ENCODE data around the gene AMY1B. TPM values are rescaled to one million over a fixed set of nuclear protein-coding genes. Genes with fewer than 3 reads are reported as not detected.
"Not testable (repeated sequence)": the region's sequence is repeated elsewhere in the genome, so short reads cannot be mapped to it uniquely, and the experiment has no call there.

AMY1B gene
- total RNA-seq, 1 experiment from 2014 or later: not detected

- DNase-seq; H3K9me3 Mint-ChIP-seq (ENCODE audit: unreplicated experiment); H3K4me1 ChIP-seq; POLR2A ChIA-PET; H3K4me3 Mint-ChIP-seq (ENCODE audit: unreplicated experiment); H3K36me3 ChIP-seq (ENCODE audit: control insufficient read depth, insufficient read depth, low read length); CTCF ChIA-PET; H3K4me1 Mint-ChIP-seq (ENCODE audit: low read depth, unreplicated experiment); H3K27me3 Mint-ChIP-seq (ENCODE audit: insufficient read depth, unreplicated experiment); H3K27me3 ChIP-seq (replicated peaks; ENCODE audit: control insufficient read depth, insufficient read depth, low read length); BruUV-seq (replicated peaks); H3K27ac Mint-ChIP-seq (ENCODE audit: unreplicated experiment); H3K9me3 ChIP-seq; H3K36me3 Mint-ChIP-seq (ENCODE audit: insufficient read depth, unreplicated experiment); H3K4me3 ChIP-seq (ENCODE audit: low read depth, low read length); intact Hi-C loops (cut with micrococcal nuclease; ENCODE audit: unreplicated experiment): not testable (repeated sequence)
These were observed 41.9 kb downstream of the AMY1B start for GRCh38 chr1:103654133-103654532.

- H3K36me3 ChIP-seq (ENCODE audit: control insufficient read depth, insufficient read depth, low read length); H3K9me3 Mint-ChIP-seq (ENCODE audit: unreplicated experiment); H3K4me3 ChIP-seq (ENCODE audit: low read depth, low read length); intact Hi-C loops (cut with micrococcal nuclease; ENCODE audit: unreplicated experiment); H3K4me1 ChIP-seq; H3K4me1 Mint-ChIP-seq (ENCODE audit: low read depth, unreplicated experiment); H3K4me3 Mint-ChIP-seq (ENCODE audit: unreplicated experiment); BruUV-seq (replicated peaks); CTCF ChIA-PET; H3K9me3 ChIP-seq; H3K27me3 ChIP-seq (replicated peaks; ENCODE audit: control insufficient read depth, insufficient read depth, low read length); H3K36me3 Mint-ChIP-seq (ENCODE audit: insufficient read depth, unreplicated experiment); POLR2A ChIA-PET; DNase-seq; H3K27ac Mint-ChIP-seq (ENCODE audit: unreplicated experiment); H3K27me3 Mint-ChIP-seq (ENCODE audit: insufficient read depth, unreplicated experiment): not testable (repeated sequence)
These were observed 45.1 kb downstream of the AMY1B start for GRCh38 chr1:103650889-103651288.

DNA sequence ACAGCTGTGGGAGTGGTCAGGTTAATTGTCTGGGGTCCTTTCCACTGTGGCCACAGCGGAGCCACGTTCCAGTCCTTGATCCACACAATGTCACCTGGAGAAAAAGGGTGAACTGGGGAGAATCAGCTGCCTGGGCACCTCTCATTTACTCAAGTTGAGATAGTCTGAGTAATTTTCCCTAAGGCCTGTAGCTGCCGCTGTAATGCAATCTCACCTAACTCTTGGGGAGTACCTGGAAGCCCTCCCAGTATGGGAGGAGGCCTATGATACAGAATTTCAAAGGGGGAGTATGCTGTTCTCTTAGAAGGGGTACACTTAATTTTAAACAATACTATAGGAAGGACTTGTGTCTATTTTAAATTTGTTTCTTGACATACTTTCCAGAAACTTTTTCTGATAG lies 45.7 kb downstream of the AMY1B start:
- H3K27me3 ChIP-seq (replicated peaks; ENCODE audit: control insufficient read depth, insufficient read depth, low read length); H3K4me1 Mint-ChIP-seq (ENCODE audit: low read depth, unreplicated experiment); POLR2A ChIA-PET; H3K4me3 ChIP-seq (ENCODE audit: low read depth, low read length); H3K9me3 ChIP-seq; H3K4me1 ChIP-seq; CTCF ChIA-PET; H3K36me3 Mint-ChIP-seq (ENCODE audit: insufficient read depth, unreplicated experiment); H3K27me3 Mint-ChIP-seq (ENCODE audit: insufficient read depth, unreplicated experiment); intact Hi-C loops (cut with micrococcal nuclease; ENCODE audit: unreplicated experiment); H3K36me3 ChIP-seq (ENCODE audit: control insufficient read depth, insufficient read depth, low read length); DNase-seq; H3K9me3 Mint-ChIP-seq (ENCODE audit: unreplicated experiment); H3K27ac Mint-ChIP-seq (ENCODE audit: unreplicated experiment); H3K4me3 Mint-ChIP-seq (ENCODE audit: unreplicated experiment); BruUV-seq (replicated peaks): not testable (repeated sequence)

- H3K4me3 Mint-ChIP-seq (ENCODE audit: unreplicated experiment); intact Hi-C loops (cut with micrococcal nuclease; ENCODE audit: unreplicated experiment); DNase-seq; H3K36me3 Mint-ChIP-seq (ENCODE audit: insufficient read depth, unreplicated experiment); H3K36me3 ChIP-seq (ENCODE audit: control insufficient read depth, insufficient read depth, low read length); H3K27me3 Mint-ChIP-seq (ENCODE audit: insufficient read depth, unreplicated experiment); H3K27me3 ChIP-seq (replicated peaks; ENCODE audit: control insufficient read depth, insufficient read depth, low read length); H3K4me3 ChIP-seq (ENCODE audit: low read depth, low read length); BruUV-seq (replicated peaks); H3K4me1 Mint-ChIP-seq (ENCODE audit: low read depth, unreplicated experiment); CTCF ChIA-PET; POLR2A ChIA-PET; H3K9me3 Mint-ChIP-seq (ENCODE audit: unreplicated experiment); H3K27ac Mint-ChIP-seq (ENCODE audit: unreplicated experiment); H3K9me3 ChIP-seq; H3K4me1 ChIP-seq: not testable (repeated sequence)
These were observed 52.1 kb downstream of the AMY1B start for GRCh38 chr1:103643908-103644307.

GRCh38 chr1:103641194-103641593 lies 54.8 kb downstream of the AMY1B start:
- H3K4me3 Mint-ChIP-seq (ENCODE audit: unreplicated experiment); H3K9me3 Mint-ChIP-seq (ENCODE audit: unreplicated experiment); CTCF ChIA-PET; H3K4me1 ChIP-seq; BruUV-seq (replicated peaks); intact Hi-C loops (cut with micrococcal nuclease; ENCODE audit: unreplicated experiment); POLR2A ChIA-PET; H3K4me1 Mint-ChIP-seq (ENCODE audit: low read depth, unreplicated experiment); H3K36me3 ChIP-seq (ENCODE audit: control insufficient read depth, insufficient read depth, low read length); H3K27me3 ChIP-seq (replicated peaks; ENCODE audit: control insufficient read depth, insufficient read depth, low read length); H3K4me3 ChIP-seq (ENCODE audit: low read depth, low read length); H3K36me3 Mint-ChIP-seq (ENCODE audit: insufficient read depth, unreplicated experiment); H3K9me3 ChIP-seq; H3K27me3 Mint-ChIP-seq (ENCODE audit: insufficient read depth, unreplicated experiment); H3K27ac Mint-ChIP-seq (ENCODE audit: unreplicated experiment); DNase-seq: not testable (repeated sequence)

Other genes with a start within 250 kb of the AMY1B start
- gene RNPC3, start 170.5 kb downstream of the AMY1B start, total RNA-seq (2022): 8.1 and 9.1 TPM in 2 replicates
- 0.16 and 0.25 TPM in 2 replicates for gene AMY2B, start 124.6 kb downstream of the AMY1B start, total RNA-seq (2022)
- not detected in 2 replicates for gene AMY2A, start 78.8 kb downstream of the AMY1B start, total RNA-seq (2022)
- not detected in 2 replicates for gene AMY1A, start 40.5 kb downstream of the AMY1B start, total RNA-seq (2022)
- gene AMY1C, start 53.7 kb upstream of the AMY1B start, total RNA-seq (2022): not detected in 2 replicates

All from Caco-2 (cell line).